Caco-2 (cell line): ENCODE results near the gene DPF3. TPM values are rescaled to one million over a fixed set of nuclear protein-coding genes. Genes with fewer than 3 reads are reported as not detected.

Source experiments
- BruUV-seq: library from RNA; stranded (reverse); fragments of 400-500 nt; replicated peaks from 2 replicates; lab custom pipeline; 2021; lab: Mats Ljungman, UMichigan
- CTCF ChIA-PET: fragments of 300-600 bp; sonication (Branson Sonifier 250); formaldehyde crosslinking; loops from one replicate; lab custom pipeline; 2022; ENCODE audit warnings: antibody characterized with exemption; lab: Charles Lee
- POLR2A ChIA-PET: fragments of 300-600 bp; sonication (Branson Sonifier 250); formaldehyde crosslinking; loops from one replicate; lab custom pipeline; 2022; ENCODE audit warnings: antibody characterized with exemption; lab: Charles Lee
- DNase-seq, 2 experiments: peaks; one replicate each; pipeline versions ENCODE4 v3.0.0 to v3.0.0-alpha.2; 2020 to 2022
- H3K27me3 ChIP-seq: replicated peaks from 2 replicates; pipeline ENCODE4 v1.6.0; 2011; ENCODE audit warnings: low read length; ENCODE audit not compliant: control insufficient read depth, insufficient read depth
- H3K36me3 ChIP-seq: 2 replicates; pipeline ENCODE4 v1.5.1; 2011; ENCODE audit warnings: low read length; ENCODE audit not compliant: control insufficient read depth, insufficient read depth
- H3K4me1 ChIP-seq: fragments of 250-450 bp; sonication (Bioruptor Pico); 2 replicates; pipeline ENCODE4 v1.5.1; 2020; ENCODE audit warnings: mild to moderate bottlenecking
- H3K4me3 ChIP-seq: 2 replicates; pipeline ENCODE4 v1.5.1; 2011; ENCODE audit warnings: low read depth, mild to moderate bottlenecking, control low read depth, low read length
- H3K9me3 ChIP-seq: fragments of 250-450 bp; sonication (Bioruptor Pico); 2 replicates; pipeline ENCODE4 v1.5.1; 2020; ENCODE audit warnings: mild to moderate bottlenecking, moderate library complexity
- H3K27ac Mint-ChIP-seq: one replicate; pipeline ENCODE4 v1.8.0; 2022; ENCODE audit warnings: mixed read lengths; ENCODE audit not compliant: unreplicated experiment
- H3K27me3 Mint-ChIP-seq: one replicate; pipeline ENCODE4 v1.8.0; 2022; ENCODE audit warnings: mixed read lengths; ENCODE audit not compliant: insufficient read depth, unreplicated experiment
- H3K36me3 Mint-ChIP-seq: one replicate; pipeline ENCODE4 v1.8.0; 2022; ENCODE audit warnings: mild to moderate bottlenecking, mixed read lengths; ENCODE audit not compliant: insufficient read depth, unreplicated experiment
- H3K4me1 Mint-ChIP-seq: one replicate; pipeline ENCODE4 v1.8.0; 2022; ENCODE audit warnings: low read depth, mixed read lengths; ENCODE audit not compliant: unreplicated experiment
- H3K4me3 Mint-ChIP-seq: one replicate; pipeline ENCODE4 v1.8.0; 2022; ENCODE audit warnings: mild to moderate bottlenecking, moderate library complexity, mixed read lengths; ENCODE audit not compliant: unreplicated experiment
- H3K9me3 Mint-ChIP-seq: one replicate; pipeline ENCODE4 v1.8.0; 2022; ENCODE audit warnings: mixed read lengths; ENCODE audit not compliant: unreplicated experiment
- intact Hi-C: fragments of 100-400 bp; cut with micrococcal nuclease; formaldehyde crosslinking; loops from one replicate; pipeline ENCODE4 v1.10.0; 2022; ENCODE audit not compliant: unreplicated experiment
- total RNA-seq: library from RNA; stranded (reverse); gene quantifications from 2 replicates; pipeline ENCODE4 v1.2.3, GENCODE V29; 2022
- TF ChIP-seq, protein P1 (sequence below), 2 experiments: fragments of 200-600 bp in 1 of 2; IDR thresholded peaks; 1 replicate in 1 of 2; 2 replicates in 1 of 2; pipeline versions ENCODE4 v1.5.1 to v1.8.0; 2011 to 2022; ENCODE audit warnings: antibody characterized with exemption in 1 of 2, control low read depth in 1 of 2, inconsistent platforms in 1 of 2, low read depth in 1 of 2, low read length in 1 of 2, mild to moderate bottlenecking in 1 of 2, moderate library complexity in 1 of 2; ENCODE audit not compliant: insufficient read depth in 1 of 2, severe bottlenecking in 1 of 2, unreplicated experiment in 1 of 2

The DPF3 gene
- total RNA-seq, 1 experiment from 2014 or later, result not detected

DNA sequence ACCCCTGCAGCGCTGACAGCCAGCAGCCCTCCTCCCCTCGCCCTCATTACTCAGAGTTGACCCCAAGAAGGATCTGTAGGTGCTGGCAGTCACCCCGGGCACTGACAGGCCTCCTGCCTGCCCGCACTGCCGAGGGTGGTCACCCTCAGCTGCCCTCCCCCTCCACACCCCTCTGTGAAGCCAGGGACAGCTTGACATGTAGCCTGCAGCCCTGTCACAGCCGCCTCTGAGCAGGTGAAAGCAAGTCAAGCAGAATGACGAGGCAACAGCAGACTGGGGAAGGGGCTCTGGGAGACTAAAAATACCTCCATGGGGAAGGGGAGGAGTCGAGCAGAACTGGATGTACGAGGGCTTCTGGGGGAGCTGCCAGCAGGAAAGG is 178.1 kb downstream of the DPF3 start:
- ChIA-PET CTCF (no interaction called here), POLR2A (no interaction called here)
- H3K9me3 ChIP-seq, result no peaks in the 10 kb centered on the region
- H3K36me3 ChIP-seq, result no peaks in the 10 kb centered on the region
- H3K9me3 Mint-ChIP-seq, result no peaks in the 10 kb centered on the region
- no peak overlapping the region for H3K4me3 Mint-ChIP-seq
- H3K27me3 Mint-ChIP-seq, result peaks cover 17% of the 10 kb centered on the region
- no peaks in the 10 kb centered on the region for H3K36me3 Mint-ChIP-seq
- no TSS peak for BruUV-seq
- H3K27me3 ChIP-seq, result no peaks in the 10 kb centered on the region; the same call in 1 of the 2 replicates
- no peaks in the 10 kb centered on the region for H3K4me1 Mint-ChIP-seq
- H3K4me3 ChIP-seq, result no peak overlapping the region
- intact Hi-C loops, result no loop called here
- no peak overlapping the region for H3K27ac Mint-ChIP-seq
- no peaks in the 10 kb centered on the region for H3K4me1 ChIP-seq
- TF ChIP-seq, protein P1, sequence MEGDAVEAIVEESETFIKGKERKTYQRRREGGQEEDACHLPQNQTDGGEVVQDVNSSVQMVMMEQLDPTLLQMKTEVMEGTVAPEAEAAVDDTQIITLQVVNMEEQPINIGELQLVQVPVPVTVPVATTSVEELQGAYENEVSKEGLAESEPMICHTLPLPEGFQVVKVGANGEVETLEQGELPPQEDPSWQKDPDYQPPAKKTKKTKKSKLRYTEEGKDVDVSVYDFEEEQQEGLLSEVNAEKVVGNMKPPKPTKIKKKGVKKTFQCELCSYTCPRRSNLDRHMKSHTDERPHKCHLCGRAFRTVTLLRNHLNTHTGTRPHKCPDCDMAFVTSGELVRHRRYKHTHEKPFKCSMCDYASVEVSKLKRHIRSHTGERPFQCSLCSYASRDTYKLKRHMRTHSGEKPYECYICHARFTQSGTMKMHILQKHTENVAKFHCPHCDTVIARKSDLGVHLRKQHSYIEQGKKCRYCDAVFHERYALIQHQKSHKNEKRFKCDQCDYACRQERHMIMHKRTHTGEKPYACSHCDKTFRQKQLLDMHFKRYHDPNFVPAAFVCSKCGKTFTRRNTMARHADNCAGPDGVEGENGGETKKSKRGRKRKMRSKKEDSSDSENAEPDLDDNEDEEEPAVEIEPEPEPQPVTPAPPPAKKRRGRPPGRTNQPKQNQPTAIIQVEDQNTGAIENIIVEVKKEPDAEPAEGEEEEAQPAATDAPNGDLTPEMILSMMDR (IDR thresholded peaks at IDR 0.05; ENCODE audit: insufficient read depth in 1 of 2, low read depth in 1 of 2, low read length in 1 of 2, severe bottlenecking in 1 of 2, unreplicated experiment in 1 of 2), result no peak
- no peak for DNase-seq

GRCh38 chr14:72715215-72715849 is 178.6 kb downstream of the DPF3 start:
- Histone ChIP-seq H3K27me3 (no peaks in the 10 kb centered on the region; the same call in 1 of the 2 replicates), H3K36me3 (no peaks in the 10 kb centered on the region), H3K4me1 (no peaks in the 10 kb centered on the region), H3K9me3 (no peaks in the 10 kb centered on the region), H3K4me3 (no peak overlapping the region)
- BruUV-seq, result no TSS peak
- Mint-ChIP-seq H3K9me3 (no peaks in the 10 kb centered on the region), H3K27me3 (peaks cover 17% of the 10 kb centered on the region), H3K4me1 (no peaks in the 10 kb centered on the region), H3K27ac (no peak overlapping the region), H3K4me3 (no peak overlapping the region), H3K36me3 (no peaks in the 10 kb centered on the region)
- intact Hi-C loops, result no loop called here
- ChIA-PET CTCF (no interaction called here), POLR2A (no interaction called here)
- TF ChIP-seq, protein P1 (IDR thresholded peaks at IDR 0.05; ENCODE audit: insufficient read depth in 1 of 2, low read depth in 1 of 2, low read length in 1 of 2, severe bottlenecking in 1 of 2, unreplicated experiment in 1 of 2), result no peak
- DNase-seq, result no peak

- Mint-ChIP-seq H3K36me3 (no peaks in the 10 kb centered on the region), H3K4me1 (no peaks in the 10 kb centered on the region), H3K27ac (no peak overlapping the region), H3K4me3 (no peak overlapping the region), H3K27me3 (peaks cover 17% of the 10 kb centered on the region), H3K9me3 (no peaks in the 10 kb centered on the region)
- Histone ChIP-seq H3K4me3 (no peak overlapping the region), H3K9me3 (no peaks in the 10 kb centered on the region), H3K4me1 (no peaks in the 10 kb centered on the region), H3K36me3 (no peaks in the 10 kb centered on the region), H3K27me3 (no peaks in the 10 kb centered on the region; the same call in 1 of the 2 replicates)
- no TSS peak for BruUV-seq
- intact Hi-C loops, result no loop called here
- no peak for DNase-seq
- POLR2A ChIA-PET, result no interaction called here
- TF ChIP-seq, protein P1 (IDR thresholded peaks at IDR 0.05; ENCODE audit: insufficient read depth in 1 of 2, low read depth in 1 of 2, low read length in 1 of 2, severe bottlenecking in 1 of 2, unreplicated experiment in 1 of 2), result no peak
- CTCF ChIA-PET, result no interaction called here
These were observed 179.1 kb downstream of the DPF3 start for GRCh38 chr14:72714871-72715214.
